Body of pancreas (tissue), 4 donors: ENCODE measurements around the gene TMEM121. TPM values are rescaled to one million over a fixed set of nuclear protein-coding genes. Genes with fewer than 3 reads are reported as not detected.
"Not testable (repeated sequence)": the region's sequence is repeated elsewhere in the genome, so short reads cannot be mapped to it uniquely, and the experiment has no call there.

ENCODE experiments used
- ATAC-seq: fragments of 150-250 bp; one replicate; pipeline ENCODE4 v1.9.1; 2016
- DNase-seq, 4 donors: peaks; one replicate each; pipeline ENCODE4 v3.0.0-alpha.2; 2019
- H3K27ac ChIP-seq, 4 donors: fragments of 200-600 bp; sonication (generic); 1 replicate in 3 of 4; 2 replicates in 1 of 4; pipeline versions ENCODE4 v1.5.1 to v1.6.1; 2016 to 2019; ENCODE audit warnings: mild to moderate bottlenecking in 1 of 4, mixed read lengths in 1 of 4, moderate library complexity in 1 of 4
- H3K27me3 ChIP-seq, 2 donors: fragments of 200-600 bp; sonication (generic); one replicate each; pipeline ENCODE4 v1.6.0; 2016; ENCODE audit warnings: mild to moderate bottlenecking in 1 of 2
- H3K36me3 ChIP-seq, 2 donors: fragments of 200-600 bp; sonication (generic); replicated peaks in 1 of 2; 2 replicates each; pipeline ENCODE4 v1.5.1; 2016; ENCODE audit warnings: low read depth in 2 of 2; ENCODE audit not compliant: insufficient read depth in 1 of 2
- H3K4me1 ChIP-seq: fragments of 200-600 bp; sonication (generic); one replicate; pipeline ENCODE4 v1.6.0; 2016
- H3K4me3 ChIP-seq, 2 donors: fragments of 200-600 bp; sonication (generic); 1 replicate in 1 of 2; 2 replicates in 1 of 2; pipeline ENCODE4 v1.5.1; 2016 to 2019
- H3K9me3 ChIP-seq, 3 donors: fragments of 200-600 bp; sonication (generic); 1 replicate in 2 of 3; 2 replicates in 1 of 3; pipeline ENCODE4 v1.5.1; 2016
- POLR2A ChIP-seq, 3 donors: fragments of 450-650 bp; IDR thresholded peaks; one replicate each; pipeline ENCODE4 v1.6.1; 2016; ENCODE audit warnings: antibody characterized with exemption in 3 of 3, mild to moderate bottlenecking in 2 of 3
- WGBS, 2 donors: methylation state at CpG; one replicate each; pipeline ENCODE4 v1.1.5; 2017; 5-methylcytosine and 5-hydroxymethylcytosine counted together
- intact Hi-C: fragments of 100-400 bp; cut with DNase I; formaldehyde crosslinking; loops from one replicate; pipeline ENCODE4 v1.15.1; 2023
- total RNA-seq, 2 donors: library from RNA; depleted of rRNA; stranded (reverse); fragments of >200 nt; gene quantifications; one replicate each; pipeline ENCODE4 v1.1.0, GENCODE V29; 2016
- TF ChIP-seq, protein P1 (sequence below), 7 experiments: fragments of 450-650 bp in 4 of 7; fragments of 200-600 bp in 3 of 7; sonication (generic) in 3 of 7; IDR thresholded peaks; one replicate each; pipeline ENCODE4 v1.5.1; 2016 to 2019; ENCODE audit warnings: antibody characterized with exemption in 7 of 7

The TMEM121 gene
- total RNA-seq, 2 donors from 2014 or later = 4.2 to 13.8 TPM

DNA sequence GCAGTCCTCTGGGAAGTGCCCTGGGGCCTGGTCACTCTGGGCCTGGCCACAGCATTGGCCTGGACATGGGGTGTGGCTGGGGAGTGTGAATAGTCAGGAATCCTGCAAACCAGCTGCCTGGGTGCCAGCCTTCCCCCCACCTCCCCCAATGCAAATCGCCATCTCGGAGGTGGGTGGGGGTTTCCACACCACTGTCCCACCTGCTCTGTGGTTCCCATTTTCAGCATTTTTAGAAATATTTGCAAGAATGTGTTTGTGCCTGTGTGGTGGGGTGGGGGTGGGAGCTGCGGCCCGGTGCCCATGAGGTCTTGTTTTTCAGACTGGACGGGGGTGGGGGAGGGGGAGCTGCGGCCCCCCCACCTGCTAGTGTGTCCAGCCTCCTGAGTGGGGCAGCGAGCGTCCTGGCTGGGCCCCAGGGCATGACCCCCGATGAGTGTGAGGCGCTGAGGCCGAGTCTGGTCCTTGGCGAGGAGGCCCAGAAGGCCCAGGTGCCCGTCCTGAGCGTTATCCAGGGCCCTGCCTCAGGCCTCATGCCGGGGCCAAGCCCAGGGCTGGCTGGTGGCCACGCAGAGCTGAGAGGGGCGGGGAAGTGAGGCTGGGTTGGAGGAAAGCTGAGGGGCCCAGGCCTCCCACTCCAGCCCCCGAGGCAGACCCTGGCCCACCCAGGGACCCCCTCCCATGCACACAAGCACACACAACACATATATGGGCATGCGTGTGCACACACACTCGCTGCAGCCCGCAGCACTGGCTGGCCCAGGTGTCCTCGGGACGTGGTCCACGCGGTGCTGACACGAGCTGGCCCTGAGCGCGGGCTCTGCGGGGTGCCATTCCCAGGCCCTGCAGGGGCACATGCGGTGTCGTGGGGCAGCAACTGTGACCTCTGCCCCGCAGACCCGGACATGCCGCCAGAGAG, 40.1 kb downstream of the TMEM121 start:
- ATAC-seq, H3K4me1 ChIP-seq, H3K27ac ChIP-seq, intact Hi-C loops, DNase-seq, H3K27me3 ChIP-seq, H3K4me3 ChIP-seq, H3K36me3 ChIP-seq, H3K9me3 ChIP-seq: not testable (repeated sequence)
- 75% methylated on average over 2 of the region's 34 CpGs; no CpG with 5 or more reads in 1 of the 2 donors for WGBS, 2 donors

DNA sequence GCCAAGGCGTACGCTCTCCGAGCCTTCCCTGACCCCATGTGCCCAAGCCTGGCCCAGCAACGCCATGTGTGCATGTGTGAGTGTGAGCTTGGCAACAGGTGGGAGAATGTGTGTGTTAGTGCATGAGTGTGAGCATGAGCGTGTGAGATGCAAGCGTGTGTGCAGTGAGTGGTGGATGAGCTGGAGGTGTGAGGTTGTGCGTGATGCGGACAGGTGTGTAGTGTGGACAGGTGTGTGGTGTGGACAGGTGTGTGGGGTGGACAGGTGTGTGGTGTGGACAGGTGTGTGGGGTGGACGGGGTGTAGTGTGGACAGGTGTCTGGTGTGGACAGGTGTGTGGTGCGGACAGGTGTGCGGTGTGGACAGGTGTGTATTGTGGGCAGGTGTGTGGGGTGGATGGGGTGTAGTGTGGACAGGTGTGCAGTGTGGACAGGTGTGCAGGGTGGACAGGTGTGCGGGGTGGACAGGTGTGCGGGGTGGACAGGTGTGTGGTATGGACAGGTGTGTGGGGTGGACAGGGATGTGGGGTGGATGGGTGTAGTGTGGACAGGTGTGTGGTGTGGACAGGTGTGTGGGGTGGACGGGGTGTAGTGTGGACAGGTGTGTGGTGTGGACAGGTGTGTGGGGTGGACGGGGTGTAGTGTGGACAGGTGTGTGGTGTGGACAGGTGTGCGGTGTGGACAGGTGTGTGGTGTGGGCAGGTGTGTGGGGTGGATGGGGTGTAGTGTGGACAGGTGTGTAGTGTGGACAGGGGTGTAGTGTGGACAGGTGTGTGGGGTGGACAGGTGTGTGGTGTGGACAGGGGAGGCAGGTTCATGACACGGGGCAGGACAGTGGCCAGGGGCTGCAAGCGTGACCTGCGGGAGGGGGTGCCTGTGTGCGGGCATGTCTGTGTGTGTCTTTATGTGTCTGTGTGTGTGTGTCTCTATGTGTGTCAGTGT, 41.1 kb downstream of the TMEM121 start:
- H3K4me1 ChIP-seq, H3K9me3 ChIP-seq, H3K27me3 ChIP-seq, H3K4me3 ChIP-seq, ATAC-seq, intact Hi-C loops, DNase-seq, H3K36me3 ChIP-seq, H3K27ac ChIP-seq: not testable (repeated sequence)
- WGBS, 2 donors = 76 to 83% methylated on average over 17 to 20 of the region's 20 CpGs

DNA sequence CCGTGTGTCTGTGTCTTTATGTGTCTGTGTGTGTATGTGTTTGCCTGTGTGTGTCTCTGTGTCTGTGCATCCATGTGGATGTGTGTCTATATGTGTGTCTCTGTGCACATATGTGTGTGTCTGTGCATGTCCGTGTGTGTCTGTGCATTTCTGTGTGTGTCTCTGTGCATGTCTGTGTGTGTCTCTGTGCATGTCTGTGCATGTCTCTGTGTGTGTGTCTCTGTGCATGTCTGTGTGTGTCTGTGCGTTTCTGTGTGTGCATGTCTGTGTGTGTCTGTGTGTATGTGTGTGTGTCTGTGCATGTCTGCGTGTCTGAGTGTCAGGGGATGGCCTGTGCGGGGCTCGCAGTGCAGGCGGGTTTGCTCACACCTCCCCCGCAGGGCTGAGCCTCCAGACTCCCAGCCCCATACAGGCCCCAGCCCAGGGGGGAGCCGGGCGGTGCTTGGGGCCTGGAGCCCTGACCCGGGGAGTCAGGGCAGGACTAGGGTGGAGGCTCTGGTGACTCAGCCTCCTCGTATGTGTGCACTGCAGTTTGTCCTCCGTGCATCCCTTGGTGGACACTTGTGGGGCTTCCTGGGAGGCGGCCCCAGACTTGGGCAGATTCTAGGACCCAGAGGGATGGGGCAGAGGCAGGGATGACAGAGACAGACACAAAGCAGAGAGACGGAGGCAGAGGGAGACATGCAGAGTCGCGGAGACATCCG, 41.9 kb downstream of the TMEM121 start:
- 55 to 63% methylated on average over 2 to 9 of the region's 18 CpGs for WGBS, 2 donors

DNA sequence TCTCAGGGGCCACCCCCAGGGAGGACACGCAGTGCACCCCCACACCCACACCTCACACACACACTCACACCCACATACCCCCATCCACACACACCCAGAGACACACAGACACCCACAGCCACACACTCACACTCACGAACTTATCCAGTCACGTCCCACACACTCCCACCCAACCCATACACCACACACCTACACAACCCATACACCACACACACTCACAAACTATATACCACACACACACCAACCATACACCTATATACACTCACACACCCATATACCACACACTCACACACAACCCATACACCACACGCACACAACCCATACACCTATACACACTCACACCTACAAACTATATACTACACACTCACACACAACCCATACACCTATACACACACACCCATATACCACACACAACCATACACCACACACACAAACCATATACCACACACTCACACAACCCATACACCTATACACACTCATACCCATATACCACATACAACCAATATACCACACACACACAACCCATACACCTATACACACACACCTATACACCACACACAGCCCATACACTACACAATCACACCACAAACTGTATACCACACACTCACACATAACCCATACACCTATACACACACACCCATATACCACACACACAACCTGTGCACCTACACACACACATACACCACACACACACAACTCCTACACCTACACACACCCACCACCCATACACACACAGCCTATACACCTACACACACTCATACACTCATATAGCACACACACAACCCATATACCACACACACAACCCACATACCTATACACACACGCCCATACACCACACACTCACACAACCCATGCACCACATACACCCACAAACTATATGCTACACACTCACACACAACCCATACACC, 42.7 kb downstream of the TMEM121 start:
- DNase-seq (no peak), ATAC-seq (no peak)
- H3K27ac ChIP-seq = no peak overlapping the region
- H3K36me3 ChIP-seq = no peaks in the 10 kb centered on the region
- WGBS, 2 donors = 80 to 88% methylated on average over 4 of the region's 5 CpGs
- TF ChIP-seq POLR2A (IDR thresholded peaks at IDR 0.05) = no peak
- no peak overlapping the region for H3K4me3 ChIP-seq
- intact Hi-C loops = no loop called here
- H3K4me1 ChIP-seq = no peaks in the 10 kb centered on the region
- H3K27me3 ChIP-seq = no peaks in the 10 kb centered on the region
- no peaks in the 10 kb centered on the region for H3K9me3 ChIP-seq

More for the DNA sequence above, 41.9 kb downstream of the TMEM121 start:
- H3K4me1 ChIP-seq, ATAC-seq, H3K9me3 ChIP-seq, H3K36me3 ChIP-seq, DNase-seq, H3K4me3 ChIP-seq, H3K27me3 ChIP-seq, intact Hi-C loops, H3K27ac ChIP-seq: not testable (repeated sequence)

DNA sequence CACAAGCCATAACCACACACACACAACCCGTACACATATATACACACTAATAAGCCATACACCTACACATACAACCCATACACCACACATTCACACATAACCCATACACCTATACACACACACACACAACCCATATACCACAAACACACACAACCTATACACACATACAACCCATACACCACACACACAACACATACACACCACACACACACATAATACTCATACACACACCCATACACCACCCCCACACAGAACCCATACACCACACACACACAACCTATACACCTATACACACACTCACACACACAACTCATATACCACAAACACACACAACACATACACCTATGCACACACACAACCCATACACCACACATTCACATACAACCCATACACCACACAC, 44.1 kb downstream of the TMEM121 start:
- intact Hi-C loops = no loop called here
- TF ChIP-seq POLR2A (IDR thresholded peaks at IDR 0.05) = no peak
- TF ChIP-seq, protein P1, sequence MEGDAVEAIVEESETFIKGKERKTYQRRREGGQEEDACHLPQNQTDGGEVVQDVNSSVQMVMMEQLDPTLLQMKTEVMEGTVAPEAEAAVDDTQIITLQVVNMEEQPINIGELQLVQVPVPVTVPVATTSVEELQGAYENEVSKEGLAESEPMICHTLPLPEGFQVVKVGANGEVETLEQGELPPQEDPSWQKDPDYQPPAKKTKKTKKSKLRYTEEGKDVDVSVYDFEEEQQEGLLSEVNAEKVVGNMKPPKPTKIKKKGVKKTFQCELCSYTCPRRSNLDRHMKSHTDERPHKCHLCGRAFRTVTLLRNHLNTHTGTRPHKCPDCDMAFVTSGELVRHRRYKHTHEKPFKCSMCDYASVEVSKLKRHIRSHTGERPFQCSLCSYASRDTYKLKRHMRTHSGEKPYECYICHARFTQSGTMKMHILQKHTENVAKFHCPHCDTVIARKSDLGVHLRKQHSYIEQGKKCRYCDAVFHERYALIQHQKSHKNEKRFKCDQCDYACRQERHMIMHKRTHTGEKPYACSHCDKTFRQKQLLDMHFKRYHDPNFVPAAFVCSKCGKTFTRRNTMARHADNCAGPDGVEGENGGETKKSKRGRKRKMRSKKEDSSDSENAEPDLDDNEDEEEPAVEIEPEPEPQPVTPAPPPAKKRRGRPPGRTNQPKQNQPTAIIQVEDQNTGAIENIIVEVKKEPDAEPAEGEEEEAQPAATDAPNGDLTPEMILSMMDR (IDR thresholded peaks at IDR 0.05) = no peak
- no peak for ATAC-seq
- Histone ChIP-seq H3K9me3 (no peaks in the 10 kb centered on the region), H3K27ac (no peak overlapping the region), H3K4me1 (no peaks in the 10 kb centered on the region), H3K36me3 (no peaks in the 10 kb centered on the region), H3K27me3 (no peaks in the 10 kb centered on the region), H3K4me3 (no peak overlapping the region)
- DNase-seq = no peak
- 84 to 88% methylated on average over 1 of the region's 1 CpG for WGBS, 2 donors

DNA sequence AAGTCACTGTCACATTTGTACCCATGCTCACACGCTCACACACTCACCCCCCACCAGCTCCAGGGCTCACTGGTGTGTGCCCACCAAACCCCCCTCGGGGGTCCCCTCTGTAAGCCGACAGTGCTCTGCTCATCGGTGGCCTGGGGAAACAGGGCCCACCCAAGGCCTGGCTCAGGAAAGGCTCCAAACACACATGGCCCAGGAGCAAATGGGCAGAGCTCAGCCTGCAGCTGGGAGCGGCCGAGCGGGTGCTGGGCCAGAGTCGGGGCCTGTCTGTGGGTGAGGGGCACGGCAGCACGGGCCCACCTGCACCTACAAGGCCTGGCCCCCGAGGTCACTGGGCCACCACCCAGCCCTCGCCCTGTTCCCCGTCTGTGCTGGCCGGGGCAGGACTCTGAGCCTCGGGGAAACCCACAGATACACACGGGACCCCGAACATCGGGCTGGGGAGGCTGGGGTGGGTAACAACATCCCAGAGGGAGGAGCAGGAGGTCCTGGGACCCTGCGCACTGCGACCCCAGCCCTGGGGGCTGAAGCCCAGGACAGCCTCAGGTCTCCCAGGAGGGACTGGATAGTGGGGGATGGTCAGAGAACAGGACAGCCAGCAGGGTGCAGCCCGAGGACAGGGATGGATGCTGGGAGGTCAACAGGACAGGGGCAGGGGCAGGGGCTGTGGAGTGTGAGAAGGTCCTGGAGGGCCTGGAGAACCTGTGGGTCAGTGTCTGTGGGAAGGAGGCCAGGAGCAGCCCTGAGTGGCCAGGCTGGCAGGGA, 45.0 kb downstream of the TMEM121 start:
- H3K27me3 ChIP-seq, intact Hi-C loops, H3K36me3 ChIP-seq, ATAC-seq, H3K27ac ChIP-seq, DNase-seq, H3K4me3 ChIP-seq, H3K9me3 ChIP-seq, H3K4me1 ChIP-seq: not testable (repeated sequence)
- 64 to 70% methylated on average over 6 to 20 of the region's 21 CpGs for WGBS, 2 donors

DNA sequence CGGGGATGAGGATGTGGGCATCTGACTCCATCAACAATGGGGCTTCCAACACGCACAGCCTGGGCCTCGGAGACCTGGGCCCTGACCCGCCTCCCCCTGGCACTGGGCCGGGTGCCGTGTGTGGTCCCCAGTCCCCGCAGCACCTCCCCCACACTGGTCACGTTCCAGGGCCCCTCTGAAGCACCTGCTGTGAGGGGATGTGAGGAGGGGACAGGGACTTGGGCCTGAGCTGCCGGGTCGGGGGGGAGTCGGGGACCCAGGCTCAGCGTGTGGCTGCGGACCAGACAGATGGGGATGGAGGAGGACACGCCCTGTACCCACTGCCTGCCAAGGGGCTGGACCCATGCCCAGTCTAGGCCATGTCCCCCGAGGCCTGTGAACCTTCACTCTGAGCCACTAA, 45.7 kb downstream of the TMEM121 start:
- ATAC-seq, H3K36me3 ChIP-seq, intact Hi-C loops, H3K4me1 ChIP-seq, H3K4me3 ChIP-seq, H3K9me3 ChIP-seq, H3K27ac ChIP-seq, H3K27me3 ChIP-seq, DNase-seq: not testable (repeated sequence)
- no CpG with 5 or more reads among the region's 15 CpGs for whole genome bisulfite sequencing, 2 donors

DNA sequence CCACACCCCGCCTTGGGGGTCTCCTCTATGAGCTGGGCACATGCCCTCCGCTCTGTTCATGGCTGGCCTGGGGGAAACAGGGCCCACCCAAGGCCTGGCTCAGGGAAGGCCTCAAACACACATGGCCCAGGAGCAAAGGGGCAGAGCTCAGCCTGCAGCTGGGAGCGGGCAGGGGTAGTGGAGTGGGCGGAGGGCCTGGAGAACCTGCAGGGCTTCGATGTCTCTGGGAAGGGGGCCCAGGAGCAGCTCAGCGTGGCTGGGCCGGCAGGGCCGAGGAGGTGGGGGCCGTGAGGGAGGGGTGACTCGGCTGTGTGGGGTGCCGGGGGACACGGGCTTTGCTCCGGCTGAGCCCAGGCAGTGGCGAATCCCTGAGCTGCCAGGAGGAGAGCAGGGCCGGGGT, 47.5 kb downstream of the TMEM121 start:
- intact Hi-C loops, H3K27me3 ChIP-seq, H3K4me1 ChIP-seq, ATAC-seq, H3K9me3 ChIP-seq, H3K36me3 ChIP-seq, H3K4me3 ChIP-seq, DNase-seq, H3K27ac ChIP-seq: not testable (repeated sequence)
- WGBS, 2 donors = 78 to 83% methylated on average over 2 to 10 of the region's 15 CpGs

DNA sequence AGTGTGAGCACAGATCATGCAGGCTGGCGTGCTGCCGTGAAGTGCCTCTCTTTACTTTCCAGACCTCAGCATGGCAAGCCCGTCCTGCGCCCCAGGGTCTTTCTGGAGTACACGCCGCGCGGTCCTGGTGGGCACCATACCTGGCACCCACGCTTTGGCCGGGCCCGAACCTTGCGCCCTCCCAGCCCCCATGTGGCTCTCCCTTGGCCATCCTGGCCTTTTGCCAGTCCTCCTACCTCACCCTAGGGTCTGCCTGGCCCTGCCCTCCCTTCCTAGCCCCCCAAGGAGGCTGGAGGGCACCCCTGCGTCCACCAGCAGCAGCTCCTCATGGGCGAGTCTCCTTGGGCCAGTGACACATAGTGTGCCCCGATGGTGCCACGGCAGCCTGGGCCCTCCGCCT, 48.0 kb downstream of the TMEM121 start:
- H3K36me3 ChIP-seq, intact Hi-C loops, ATAC-seq, H3K27me3 ChIP-seq, H3K27ac ChIP-seq, H3K4me3 ChIP-seq, H3K9me3 ChIP-seq, H3K4me1 ChIP-seq, DNase-seq: not testable (repeated sequence)
- 78 to 80% methylated on average over 1 to 4 of the region's 17 CpGs for whole genome bisulfite sequencing, 2 donors
